HepG2 (cell line): ENCODE data around the gene NIFK. TPM values are rescaled to one million over a fixed set of nuclear protein-coding genes. Genes with fewer than 3 reads are reported as not detected.
A peak's percentile ranks its signal among the peaks of the same experiment; 100 is the strongest.

ENCODE experiments used
- FOXP4 ChIP-seq: sonication (generic); formaldehyde crosslinking; IDR thresholded peaks from 2 replicates; pipeline ENCODE4 v1.4.0; 2020; ENCODE audit warnings: missing genetic modification reagents
- GTF3A ChIP-seq: sonication (generic); formaldehyde crosslinking; conservative IDR thresholded peaks from 2 replicates; pipeline ENCODE4 v1.4.0; 2020; ENCODE audit warnings: mild to moderate bottlenecking, missing genetic modification reagents
- HOXA7 ChIP-seq: sonication (generic); formaldehyde crosslinking; IDR thresholded peaks from 2 replicates; pipeline ENCODE4 v1.8.1; 2022; ENCODE audit warnings: mild to moderate bottlenecking, missing genetic modification reagents, moderate library complexity
- MED1 ChIP-seq: sonication (generic); formaldehyde crosslinking; IDR thresholded peaks from 2 replicates; pipeline ENCODE4 v1.4.0; 2020; ENCODE audit warnings: missing genetic modification reagents
- RFXAP ChIP-seq: sonication (generic); formaldehyde crosslinking; IDR thresholded peaks from 2 replicates; pipeline ENCODE4 v1.4.0; 2020; ENCODE audit warnings: missing genetic modification reagents, borderline replicate concordance
- RNF2 ChIP-seq: fragments of 450-650 bp; conservative IDR thresholded peaks from 2 replicates; pipeline ENCODE4 v1.6.1; 2016; ENCODE audit warnings: low read depth
- SNAI1 ChIP-seq: sonication (generic); formaldehyde crosslinking; IDR thresholded peaks from 2 replicates; pipeline ENCODE4 v1.5.0; 2020; ENCODE audit warnings: mild to moderate bottlenecking, missing genetic modification reagents, borderline replicate concordance
- SOX5 ChIP-seq: IDR thresholded peaks from 2 replicates; pipeline ENCODE4 v1.6.1; 2016; ENCODE audit warnings: borderline replicate concordance
- ZBTB43 ChIP-seq: sonication (generic); formaldehyde crosslinking; conservative IDR thresholded peaks from 2 replicates; pipeline ENCODE4 v1.4.0; 2020; ENCODE audit warnings: missing genetic modification reagents
- ZBTB7B ChIP-seq: sonication (generic); formaldehyde crosslinking; IDR thresholded peaks from 2 replicates; pipeline ENCODE4 v1.4.0; 2020; ENCODE audit warnings: missing genetic modification reagents
- ZKSCAN5 ChIP-seq: sonication (generic); formaldehyde crosslinking; IDR thresholded peaks from 2 replicates; pipeline ENCODE4 v1.5.1; 2020; ENCODE audit warnings: mild to moderate bottlenecking, missing genetic modification reagents
- ZNF296 ChIP-seq: sonication (generic); formaldehyde crosslinking; conservative IDR thresholded peaks from 2 replicates; pipeline ENCODE4 v1.5.0; 2020; ENCODE audit warnings: mild to moderate bottlenecking, missing genetic modification reagents
- ZNF331 ChIP-seq: sonication (generic); formaldehyde crosslinking; IDR thresholded peaks from 2 replicates; pipeline ENCODE4 v1.4.0; 2020; ENCODE audit warnings: missing genetic modification reagents
- ZNF484 ChIP-seq: sonication (generic); formaldehyde crosslinking; IDR thresholded peaks from 2 replicates; pipeline ENCODE4 v1.5.1; 2020; ENCODE audit warnings: mild to moderate bottlenecking, low read depth, missing genetic modification reagents, borderline replicate concordance
- ZNF576 ChIP-seq: sonication (generic); formaldehyde crosslinking; IDR thresholded peaks from 2 replicates; pipeline ENCODE4 v1.4.0; 2020; ENCODE audit warnings: mild to moderate bottlenecking, missing genetic modification reagents
- ZNF589 ChIP-seq: sonication (generic); formaldehyde crosslinking; conservative IDR thresholded peaks from 2 replicates; pipeline ENCODE4 v1.8.0; 2022; ENCODE audit warnings: mild to moderate bottlenecking, moderate library complexity, missing genetic modification reagents
- ZNF619 ChIP-seq: sonication (generic); formaldehyde crosslinking; IDR thresholded peaks from 2 replicates; pipeline ENCODE4 v1.4.0; 2020; ENCODE audit warnings: mild to moderate bottlenecking, missing genetic modification reagents
- polyA plus RNA-seq, 8 experiments: library from polyadenylated mRNA; depleted of rRNA in 3 of 8; stranded (reverse) in 7 of 8; unstranded in 1 of 8; fragments of >200 nt; fragmentation: Illumina TruSeq in 4 of 8; extraction: Trizol in 4 of 8; gene quantifications; 2 replicates each; pipeline versions ENCODE4 v1.2.1 to v1.2.3, GENCODE V29; 2011 to 2016; ENCODE audit warnings: low read depth in 4 of 8, missing spikeins in 1 of 8, mixed read lengths in 1 of 8; ENCODE audit not compliant: insufficient read depth in 1 of 8
- total RNA-seq, 5 experiments: library from RNA; depleted of rRNA; stranded (reverse); fragments of >200 nt; fragmentation: Illumina TruSeq; extraction: Trizol; gene quantifications; 2 replicates each; pipeline ENCODE4 v1.2.3, GENCODE V29; 2016; ENCODE audit warnings: low read depth in 1 of 5
- TF ChIP-seq, protein P1 (sequence below): sonication (generic); formaldehyde crosslinking; IDR thresholded peaks from 2 replicates; pipeline ENCODE4 v1.4.0; 2020; ENCODE audit warnings: missing genetic modification reagents
- TF ChIP-seq, protein P2 (sequence below): IDR thresholded peaks from 2 replicates; pipeline ENCODE4 v1.6.1; 2018; ENCODE audit warnings: missing genetic modification reagents
- TF ChIP-seq, protein P3 (sequence below): sonication (generic); formaldehyde crosslinking; IDR thresholded peaks from 2 replicates; pipeline ENCODE4 v1.4.0; 2020; ENCODE audit warnings: missing genetic modification reagents
- TF ChIP-seq, protein P4 (sequence below): sonication (generic); formaldehyde crosslinking; IDR thresholded peaks from 2 replicates; pipeline ENCODE4 v1.5.1; 2020; ENCODE audit warnings: missing genetic modification reagents, mild to moderate bottlenecking, borderline replicate concordance

Gene NIFK
- total and polyA plus RNA-seq, 2 of the 13 experiments (the other 11 are each of a cell fraction or from before 2014, with no cell fraction given) = 19.6 to 105 TPM

DNA sequence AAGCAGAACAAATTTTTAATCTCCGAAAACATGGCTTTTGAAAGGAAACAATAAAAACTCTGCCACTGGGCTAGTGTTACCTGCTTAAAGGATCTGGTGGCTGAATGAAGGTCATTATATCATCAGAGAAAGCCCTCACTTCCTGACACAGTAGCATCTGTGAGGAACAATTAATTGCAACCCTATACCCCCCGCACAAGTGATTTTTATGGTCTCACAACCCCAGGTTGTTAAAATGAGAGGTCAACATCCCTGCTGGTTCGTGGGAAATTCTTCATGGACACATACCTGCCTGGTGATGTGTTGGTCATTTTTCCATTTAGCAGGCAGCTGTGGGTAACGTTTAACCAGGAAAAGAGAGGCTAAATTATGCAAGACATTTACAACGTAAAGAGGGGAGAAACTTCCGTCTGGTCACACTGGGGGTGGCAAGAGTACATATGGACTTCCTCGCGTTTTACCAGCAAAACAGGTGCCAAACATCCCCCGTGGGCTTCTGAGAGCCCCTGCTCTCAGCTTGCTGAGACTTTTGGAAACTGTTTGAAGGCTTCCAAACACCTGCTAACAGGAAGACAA lies 29.2 kb downstream of the NIFK start (continued):
- TF ChIP-seq, protein P1, sequence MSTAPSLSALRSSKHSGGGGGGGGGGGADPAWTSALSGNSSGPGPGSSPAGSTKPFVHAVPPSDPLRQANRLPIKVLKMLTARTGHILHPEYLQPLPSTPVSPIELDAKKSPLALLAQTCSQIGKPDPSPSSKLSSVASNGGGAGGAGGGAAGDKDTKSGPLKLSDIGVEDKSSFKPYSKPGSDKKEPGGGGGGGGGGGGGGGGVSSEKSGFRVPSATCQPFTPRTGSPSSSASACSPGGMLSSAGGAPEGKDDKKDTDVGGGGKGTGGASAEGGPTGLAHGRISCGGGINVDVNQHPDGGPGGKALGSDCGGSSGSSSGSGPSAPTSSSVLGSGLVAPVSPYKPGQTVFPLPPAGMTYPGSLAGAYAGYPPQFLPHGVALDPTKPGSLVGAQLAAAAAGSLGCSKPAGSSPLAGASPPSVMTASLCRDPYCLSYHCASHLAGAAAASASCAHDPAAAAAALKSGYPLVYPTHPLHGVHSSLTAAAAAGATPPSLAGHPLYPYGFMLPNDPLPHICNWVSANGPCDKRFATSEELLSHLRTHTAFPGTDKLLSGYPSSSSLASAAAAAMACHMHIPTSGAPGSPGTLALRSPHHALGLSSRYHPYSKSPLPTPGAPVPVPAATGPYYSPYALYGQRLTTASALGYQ (CRISPR knock-in tag) = no peak
- TF ChIP-seq ZBTB43 (CRISPR knock-in tag) = no peak
- no peak for TF ChIP-seq ZNF331
- TF ChIP-seq RNF2 = no peak
- TF ChIP-seq, protein P2, sequence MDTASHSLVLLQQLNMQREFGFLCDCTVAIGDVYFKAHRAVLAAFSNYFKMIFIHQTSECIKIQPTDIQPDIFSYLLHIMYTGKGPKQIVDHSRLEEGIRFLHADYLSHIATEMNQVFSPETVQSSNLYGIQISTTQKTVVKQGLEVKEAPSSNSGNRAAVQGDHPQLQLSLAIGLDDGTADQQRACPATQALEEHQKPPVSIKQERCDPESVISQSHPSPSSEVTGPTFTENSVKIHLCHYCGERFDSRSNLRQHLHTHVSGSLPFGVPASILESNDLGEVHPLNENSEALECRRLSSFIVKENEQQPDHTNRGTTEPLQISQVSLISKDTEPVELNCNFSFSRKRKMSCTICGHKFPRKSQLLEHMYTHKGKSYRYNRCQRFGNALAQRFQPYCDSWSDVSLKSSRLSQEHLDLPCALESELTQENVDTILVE (CRISPR knock-in tag) = peak; percentile 51
- no peak for TF ChIP-seq ZKSCAN5 (CRISPR knock-in tag)
- no peak for TF ChIP-seq GTF3A (CRISPR knock-in tag)
- TF ChIP-seq, protein P3, sequence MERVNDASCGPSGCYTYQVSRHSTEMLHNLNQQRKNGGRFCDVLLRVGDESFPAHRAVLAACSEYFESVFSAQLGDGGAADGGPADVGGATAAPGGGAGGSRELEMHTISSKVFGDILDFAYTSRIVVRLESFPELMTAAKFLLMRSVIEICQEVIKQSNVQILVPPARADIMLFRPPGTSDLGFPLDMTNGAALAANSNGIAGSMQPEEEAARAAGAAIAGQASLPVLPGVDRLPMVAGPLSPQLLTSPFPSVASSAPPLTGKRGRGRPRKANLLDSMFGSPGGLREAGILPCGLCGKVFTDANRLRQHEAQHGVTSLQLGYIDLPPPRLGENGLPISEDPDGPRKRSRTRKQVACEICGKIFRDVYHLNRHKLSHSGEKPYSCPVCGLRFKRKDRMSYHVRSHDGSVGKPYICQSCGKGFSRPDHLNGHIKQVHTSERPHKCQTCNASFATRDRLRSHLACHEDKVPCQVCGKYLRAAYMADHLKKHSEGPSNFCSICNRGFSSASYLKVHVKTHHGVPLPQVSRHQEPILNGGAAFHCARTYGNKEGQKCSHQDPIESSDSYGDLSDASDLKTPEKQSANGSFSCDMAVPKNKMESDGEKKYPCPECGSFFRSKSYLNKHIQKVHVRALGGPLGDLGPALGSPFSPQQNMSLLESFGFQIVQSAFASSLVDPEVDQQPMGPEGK (CRISPR knock-in tag) = 0 out of 2 replicates have a peak, but pooled peaks have one; percentile 33
- TF ChIP-seq ZNF576 (CRISPR knock-in tag) = no peak
- TF ChIP-seq SNAI1 = no peak
- TF ChIP-seq HOXA7 = no peak
- TF ChIP-seq, protein P4, sequence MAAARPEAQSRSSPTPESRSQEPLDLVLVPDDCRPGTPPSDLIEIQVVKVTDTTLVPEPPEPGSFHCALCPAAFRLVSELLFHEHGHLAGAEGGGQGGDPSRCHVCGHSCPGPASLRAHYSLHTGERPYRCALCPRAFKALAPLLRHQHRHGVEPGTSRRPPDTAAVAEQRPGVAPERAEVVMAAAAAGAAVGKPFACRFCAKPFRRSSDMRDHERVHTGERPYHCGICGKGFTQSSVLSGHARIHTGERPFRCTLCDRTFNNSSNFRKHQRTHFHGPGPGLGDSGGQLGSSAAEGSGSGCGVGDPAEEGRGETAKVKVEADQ (CRISPR knock-in tag) = no peak
- TF ChIP-seq FOXP4 (CRISPR knock-in tag) = peak; percentile 53; the same call in 1 of the 2 replicates
- TF ChIP-seq ZNF296 (CRISPR knock-in tag) = no peak
- TF ChIP-seq ZBTB7B (CRISPR knock-in tag) = 0 out of 2 replicates have a peak, but pooled peaks have one; percentile 40
- peak; percentile 59; the same call in 1 of the 2 replicates for TF ChIP-seq MED1 (CRISPR knock-in tag)
- no peak for TF ChIP-seq ZNF484 (CRISPR knock-in tag)
- TF ChIP-seq ZNF589 (CRISPR knock-in tag) = no peak
- no peak for TF ChIP-seq ZNF619 (CRISPR knock-in tag)
- no peak for TF ChIP-seq SOX5
- TF ChIP-seq RFXAP (CRISPR knock-in tag) = no peak
